SK-N-MC (cell line): ENCODE results near the gene C12orf56.

Experiments
- DNase-seq: peaks from one replicate; pipeline ENCODE4 v3.0.0-alpha.2; 2011; ENCODE audit warnings: low read depth, low spot score
- H3K27ac ChIP-seq: fragments of 200-600 bp; sonication (generic); 2 replicates; pipeline ENCODE4 v1.5.1; 2016; ENCODE audit warnings: mixed run types
- H3K36me3 ChIP-seq: fragments of 200-600 bp; sonication (generic); 2 replicates; pipeline ENCODE4 v1.6.1; 2017; ENCODE audit warnings: antibody characterized with exemption, low read length, mixed read lengths; ENCODE audit not compliant: insufficient read depth
- H3K4me3 ChIP-seq: fragments of 200-600 bp; sonication (generic); 2 replicates; pipeline ENCODE4 v1.5.1; 2016
- H3K9ac ChIP-seq: fragments of 200-600 bp; sonication (generic); 2 replicates; pipeline ENCODE4 v1.8.0; 2017; ENCODE audit warnings: mixed run types, mixed read lengths; ENCODE audit not compliant: insufficient read length
- H3K9me3 ChIP-seq: fragments of 200-600 bp; sonication (generic); 2 replicates; pipeline ENCODE4 v1.6.1; 2017; ENCODE audit warnings: low read depth, mild to moderate bottlenecking, antibody characterized with exemption, low read length, moderate library complexity, mixed read lengths
- EZH2 ChIP-seq: fragments of 200-600 bp; sonication (generic); IDR thresholded peaks from one replicate; pipeline ENCODE4 v1.6.1; 2017; ENCODE audit warnings: antibody characterized with exemption
- FOXP2 ChIP-seq: optimal IDR thresholded peaks from 2 replicates; pipeline ENCODE3; 2011; ENCODE audit warnings: mild to moderate bottlenecking, moderate library complexity; ENCODE audit not compliant: insufficient read depth; ENCODE audit errors: extremely low read length, control extremely low read depth
- POLR2AphosphoS5 ChIP-seq: IDR thresholded peaks from 2 replicates; pipeline ENCODE4 v1.6.1; 2012; ENCODE audit warnings: mild to moderate bottlenecking, low read depth, low read length, borderline replicate concordance

The C12orf56 gene, protein sequence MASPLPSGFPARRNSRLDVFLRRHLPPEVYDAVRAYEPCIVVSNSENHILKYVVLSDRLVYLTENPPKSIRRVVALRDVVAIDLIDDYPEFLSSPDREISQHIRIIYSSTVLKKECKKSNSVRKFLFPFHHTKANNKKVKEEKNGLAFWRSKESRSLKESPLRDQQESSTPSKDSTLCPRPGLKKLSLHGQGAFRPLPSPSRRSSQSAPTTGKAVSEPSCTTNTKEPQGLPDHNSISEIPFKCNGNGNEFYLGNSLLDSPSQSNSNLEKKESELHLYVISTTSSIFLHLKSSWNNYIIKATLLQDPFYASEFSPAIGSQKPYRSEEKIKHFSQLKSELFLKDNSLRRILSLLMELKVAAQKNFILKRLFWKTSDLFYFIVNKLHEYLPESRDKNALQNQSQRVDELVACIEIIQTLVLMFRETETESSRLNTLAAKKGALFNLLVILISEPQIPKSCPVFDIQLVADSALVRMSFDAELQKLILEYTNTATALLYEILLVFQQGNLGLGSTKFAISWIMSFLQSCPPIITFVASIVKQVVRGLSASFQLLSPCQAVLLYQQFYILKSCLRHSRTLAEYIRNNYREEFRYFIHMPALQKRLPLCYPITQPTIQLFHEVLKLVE

DNA sequence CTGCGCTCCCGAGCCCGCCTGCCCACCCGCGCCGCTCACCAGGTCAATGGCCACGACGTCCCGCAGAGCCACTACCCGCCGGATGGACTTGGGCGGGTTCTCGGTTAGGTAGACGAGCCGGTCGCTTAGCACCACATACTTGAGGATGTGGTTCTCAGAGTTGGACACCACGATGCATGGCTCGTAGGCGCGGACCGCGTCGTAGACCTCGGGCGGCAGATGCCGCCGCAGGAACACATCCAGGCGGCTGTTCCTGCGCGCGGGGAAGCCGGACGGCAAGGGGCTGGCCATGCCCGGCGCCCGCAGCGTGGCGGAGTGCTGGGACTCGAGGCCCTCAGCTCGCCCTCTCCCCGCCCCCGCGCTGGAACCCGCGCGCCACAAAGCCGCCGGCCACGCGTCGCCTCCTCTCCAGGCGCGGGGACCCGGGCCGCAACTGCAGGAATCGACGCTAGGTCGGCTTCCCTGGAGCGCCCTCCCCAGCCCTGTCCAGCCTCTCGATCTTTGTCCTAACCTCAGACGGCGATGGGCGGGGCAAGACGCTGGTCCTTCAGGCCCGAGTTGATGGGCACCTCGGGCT, at the start of gene C12orf56:
Gene C12orf56, minus strand, starts transcription at position 484 of the 577 bp plus-strand sequence. Its CDS starts 193 bp downstream, at position 291.
- Histone ChIP-seq H3K9ac (no peak within 1 kb of the TSS), H3K27ac (no peak within 1 kb of the TSS), H3K4me3 (no peak within 1 kb of the TSS), H3K36me3 (no peaks in the 10 kb centered on the region), H3K9me3 (no peaks in the 10 kb centered on the region)
- TF ChIP-seq POLR2AphosphoS5 (no peak), FOXP2 (no peak), EZH2 (no peak)
- DNase-seq: no peak

DNA sequence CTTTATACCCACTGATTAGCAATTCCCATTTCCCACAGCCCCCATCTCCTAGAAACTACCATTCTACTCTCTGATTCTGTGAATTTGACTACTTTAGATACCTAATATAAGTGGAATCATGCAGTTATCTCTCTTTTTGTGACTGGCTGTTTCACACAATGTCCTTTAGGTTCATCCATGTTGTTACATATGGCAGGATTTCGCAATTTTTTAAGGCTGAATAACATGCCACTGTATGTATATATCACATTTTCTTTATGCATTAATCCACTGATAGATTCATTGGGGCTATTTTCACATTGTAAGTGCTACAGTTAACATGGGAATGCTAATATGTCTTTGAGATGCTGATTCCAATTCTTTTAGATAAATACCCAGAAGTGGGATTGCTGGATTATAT, 49.5 kb upstream of the C12orf56 start:
- Histone ChIP-seq H3K36me3 (peaks cover 97% of the 10 kb centered on the region), H3K9me3 (no peaks in the 10 kb centered on the region), H3K4me3 (no peak overlapping the region), H3K27ac (no peak overlapping the region), H3K9ac (no peak overlapping the region)
- TF ChIP-seq EZH2: no peak
- TF ChIP-seq FOXP2: no peak
- no peak for TF ChIP-seq POLR2AphosphoS5
- DNase-seq: no peak

DNA sequence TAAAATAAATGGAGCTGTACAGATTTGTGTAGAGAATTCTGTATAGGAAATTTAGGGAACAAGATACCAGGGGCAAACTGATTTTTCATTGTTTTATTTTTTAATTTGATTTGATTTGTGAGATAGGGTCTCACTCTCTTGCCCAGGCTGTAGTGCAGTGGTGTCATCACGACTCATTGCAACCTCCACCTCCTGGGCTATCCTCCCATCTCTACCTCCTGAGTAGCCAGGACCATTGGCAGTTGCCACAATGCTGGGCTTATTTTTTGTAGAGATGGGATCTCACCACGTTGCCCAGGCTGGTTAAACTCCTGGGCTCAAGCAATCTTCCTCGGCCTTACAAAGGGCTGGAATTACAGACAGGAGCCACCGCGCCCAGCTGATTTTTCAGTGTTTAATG, 43.4 kb upstream of the C12orf56 start:
- H3K4me3 ChIP-seq: no peak overlapping the region
- peaks cover 98% of the 10 kb centered on the region for H3K36me3 ChIP-seq
- no peak overlapping the region for H3K27ac ChIP-seq
- DNase-seq: no peak
- H3K9ac ChIP-seq: no peak overlapping the region
- H3K9me3 ChIP-seq: no peaks in the 10 kb centered on the region
- TF ChIP-seq EZH2: no peak
- TF ChIP-seq POLR2AphosphoS5: no peak
- no peak for TF ChIP-seq FOXP2

DNA sequence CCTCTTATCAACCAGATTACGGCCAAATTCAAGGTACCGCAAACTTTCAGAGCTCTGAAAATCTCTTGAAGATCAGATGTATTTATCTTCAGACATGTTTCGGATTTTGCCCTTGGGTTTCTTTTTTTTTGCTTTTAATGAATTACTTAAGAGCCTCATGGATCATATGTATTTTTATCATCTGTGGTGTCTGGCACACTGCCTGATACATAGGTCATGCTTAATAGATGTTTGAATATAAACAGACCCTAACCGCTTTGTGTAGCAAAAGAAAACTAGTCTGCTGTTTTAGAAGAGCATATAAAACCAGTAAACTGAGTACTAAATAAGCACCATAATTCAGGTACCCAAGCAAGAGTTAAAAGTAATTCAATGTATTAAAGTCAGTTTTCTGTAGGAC, 41.2 kb upstream of the C12orf56 start:
- H3K9ac ChIP-seq: no peak overlapping the region
- H3K9me3 ChIP-seq: no peaks in the 10 kb centered on the region
- no peak overlapping the region for H3K4me3 ChIP-seq
- peaks cover 98% of the 10 kb centered on the region for H3K36me3 ChIP-seq
- no peak for DNase-seq
- TF ChIP-seq EZH2 (no peak), POLR2AphosphoS5 (no peak), FOXP2 (no peak)
- no peak overlapping the region for H3K27ac ChIP-seq

DNA sequence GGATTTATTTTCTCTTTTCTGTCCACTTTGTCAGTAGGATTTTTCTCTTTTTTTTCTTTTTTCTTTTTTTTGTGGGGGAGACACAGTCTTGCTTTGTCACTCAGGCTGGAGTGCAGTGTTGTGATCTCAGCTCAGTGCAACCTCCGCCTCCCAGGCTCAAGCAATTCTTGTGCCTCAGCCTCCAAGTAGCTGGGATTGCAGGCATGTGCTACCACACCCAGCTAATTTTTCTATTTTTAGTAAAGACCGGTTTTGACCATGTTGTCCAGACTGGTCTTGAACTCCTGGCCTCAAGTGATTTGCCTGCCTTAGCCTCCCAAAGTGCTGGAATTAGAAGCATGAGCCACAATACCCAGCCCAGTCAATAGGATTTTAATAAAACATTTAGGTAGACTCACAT, 40.3 kb upstream of the C12orf56 start:
- H3K9me3 ChIP-seq: no peaks in the 10 kb centered on the region
- H3K9ac ChIP-seq: no peak overlapping the region
- H3K4me3 ChIP-seq: no peak overlapping the region
- DNase-seq: no peak
- H3K27ac ChIP-seq: no peak overlapping the region
- peaks cover 98% of the 10 kb centered on the region for H3K36me3 ChIP-seq
- TF ChIP-seq FOXP2 (no peak), EZH2 (no peak), POLR2AphosphoS5 (no peak)

DNA sequence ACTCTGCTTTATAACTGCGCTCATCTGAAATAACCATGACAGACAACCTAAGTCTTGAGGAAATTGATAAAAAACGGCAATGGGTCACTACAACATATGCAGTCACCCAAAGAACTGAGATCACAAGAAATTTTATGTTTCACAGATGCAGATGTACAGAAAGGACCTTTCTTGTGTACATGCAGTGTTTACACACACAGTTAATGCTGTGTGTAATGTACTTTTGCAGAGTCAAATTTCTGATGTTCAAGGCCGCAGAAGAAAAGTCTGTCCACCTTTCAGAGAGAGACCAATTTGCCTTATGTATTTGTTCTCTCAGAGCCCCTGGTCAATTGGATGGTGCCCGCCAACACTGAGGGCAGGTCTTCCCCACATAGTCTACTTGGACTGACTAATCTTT, 38.4 kb upstream of the C12orf56 start:
- H3K9me3 ChIP-seq: no peaks in the 10 kb centered on the region
- TF ChIP-seq EZH2: no peak
- TF ChIP-seq POLR2AphosphoS5: no peak
- TF ChIP-seq FOXP2: no peak
- DNase-seq: no peak
- no peak overlapping the region for H3K27ac ChIP-seq
- no peak overlapping the region for H3K4me3 ChIP-seq
- H3K9ac ChIP-seq: no peak overlapping the region
- peaks cover 100% of the 10 kb centered on the region for H3K36me3 ChIP-seq

DNA sequence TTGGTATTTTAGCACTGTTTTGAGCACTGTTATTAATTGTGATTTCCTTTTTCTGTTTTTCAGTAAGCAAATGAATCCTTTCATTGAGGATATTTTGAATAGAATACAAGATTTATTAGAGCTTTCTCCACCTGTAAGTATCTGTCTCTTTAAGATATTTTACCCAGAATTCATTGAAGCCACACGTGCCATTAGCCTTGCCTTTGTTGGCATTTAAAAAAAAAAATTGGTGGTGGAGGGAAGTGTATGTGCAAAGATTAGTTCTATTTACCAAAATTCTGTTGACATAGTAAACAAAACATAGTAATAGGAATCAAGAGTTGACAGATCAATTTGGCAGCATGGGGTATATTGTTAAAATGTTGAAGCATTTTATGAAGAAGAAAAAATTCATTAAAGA, 37.4 kb upstream of the C12orf56 start:
- TF ChIP-seq FOXP2 (no peak), EZH2 (no peak), POLR2AphosphoS5 (no peak)
- H3K4me3 ChIP-seq: no peak overlapping the region
- DNase-seq: no peak

DNA sequence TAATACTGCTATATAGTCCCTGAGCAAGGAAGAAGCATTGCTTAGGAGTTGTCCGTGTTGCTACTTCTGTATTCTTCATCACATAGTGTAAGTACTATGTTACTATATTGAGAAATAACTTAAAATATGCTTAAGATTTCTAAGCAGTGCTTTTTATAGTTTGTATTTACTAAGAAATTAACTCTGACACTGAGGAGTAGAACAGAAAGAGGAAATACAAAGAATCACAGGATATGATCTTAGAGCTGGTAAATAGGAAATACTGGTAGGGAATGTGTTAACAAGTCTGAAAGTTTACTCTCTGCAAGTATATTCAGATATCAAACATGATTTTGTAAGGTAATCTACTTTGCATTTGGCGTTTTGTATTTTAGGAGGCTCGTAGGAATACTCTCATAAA, 29.1 kb upstream of the C12orf56 start:
- H3K9ac ChIP-seq: no peak overlapping the region
- no peaks in the 10 kb centered on the region for H3K9me3 ChIP-seq
- DNase-seq: no peak
- no peak for TF ChIP-seq FOXP2
- H3K36me3 ChIP-seq: peaks cover 96% of the 10 kb centered on the region
- H3K27ac ChIP-seq: no peak overlapping the region
- H3K4me3 ChIP-seq: no peak overlapping the region

More for the DNA sequence above, 37.4 kb upstream of the C12orf56 start:
- Histone ChIP-seq H3K27ac (no peak overlapping the region), H3K9ac (no peak overlapping the region), H3K9me3 (no peaks in the 10 kb centered on the region), H3K36me3 (peaks cover 99% of the 10 kb centered on the region)

DNA sequence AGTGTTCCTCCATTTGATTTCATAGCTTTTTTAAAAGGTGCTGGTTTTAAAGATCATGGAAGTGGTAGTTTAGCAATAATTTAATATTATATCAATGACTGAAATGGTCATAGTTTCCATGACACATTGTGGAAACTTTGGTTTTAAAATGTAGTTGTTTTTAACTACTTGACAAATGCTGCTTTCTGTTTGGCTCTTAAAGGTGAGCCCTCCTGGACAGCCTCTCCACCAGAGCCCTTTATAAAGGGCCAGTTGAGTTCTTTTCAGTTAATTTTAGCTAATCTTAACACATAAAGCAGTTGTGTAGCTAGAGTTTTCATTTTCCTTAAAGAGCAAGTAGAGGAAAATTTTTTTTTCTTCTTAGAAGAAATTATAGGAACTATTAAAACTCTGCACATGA, 27.7 kb upstream of the C12orf56 start:
- H3K27ac ChIP-seq: no peak overlapping the region

More for the DNA sequence above, 27.7 kb upstream of the C12orf56 start:
- no peak for DNase-seq
- no peak overlapping the region for H3K9ac ChIP-seq
- H3K36me3 ChIP-seq: peaks cover 96% of the 10 kb centered on the region
- H3K4me3 ChIP-seq: no peak overlapping the region
- no peak for TF ChIP-seq EZH2
- TF ChIP-seq FOXP2: no peak
- no peak for TF ChIP-seq POLR2AphosphoS5
- no peaks in the 10 kb centered on the region for H3K9me3 ChIP-seq
